ENCODE results near the gene TAB2.
"Not testable (repeated sequence)": the region's sequence is repeated elsewhere in the genome, so short reads cannot be mapped to it uniquely, and the experiment has no call there.

Gene TAB2

DNA sequence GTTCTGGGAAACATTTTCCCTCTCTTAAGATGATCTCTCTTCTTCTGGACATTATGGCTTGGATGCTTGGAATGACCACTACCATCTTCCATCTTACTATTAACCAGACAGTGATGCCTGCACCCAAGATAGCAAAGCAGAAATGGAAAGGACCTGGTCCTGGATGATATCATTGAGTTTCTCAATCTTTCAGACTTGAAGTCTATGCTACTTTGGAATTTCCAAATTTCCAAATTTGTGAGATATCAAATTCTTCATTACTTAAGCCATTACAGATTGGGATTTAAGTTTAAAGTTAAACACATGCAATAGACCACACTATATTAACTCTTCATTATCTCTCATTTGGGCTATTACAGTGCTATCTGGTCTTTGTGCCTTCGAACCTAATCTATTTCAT lies 3.7 kb upstream of the TAB2 start:
- no peak for DNase-seq

DNA sequence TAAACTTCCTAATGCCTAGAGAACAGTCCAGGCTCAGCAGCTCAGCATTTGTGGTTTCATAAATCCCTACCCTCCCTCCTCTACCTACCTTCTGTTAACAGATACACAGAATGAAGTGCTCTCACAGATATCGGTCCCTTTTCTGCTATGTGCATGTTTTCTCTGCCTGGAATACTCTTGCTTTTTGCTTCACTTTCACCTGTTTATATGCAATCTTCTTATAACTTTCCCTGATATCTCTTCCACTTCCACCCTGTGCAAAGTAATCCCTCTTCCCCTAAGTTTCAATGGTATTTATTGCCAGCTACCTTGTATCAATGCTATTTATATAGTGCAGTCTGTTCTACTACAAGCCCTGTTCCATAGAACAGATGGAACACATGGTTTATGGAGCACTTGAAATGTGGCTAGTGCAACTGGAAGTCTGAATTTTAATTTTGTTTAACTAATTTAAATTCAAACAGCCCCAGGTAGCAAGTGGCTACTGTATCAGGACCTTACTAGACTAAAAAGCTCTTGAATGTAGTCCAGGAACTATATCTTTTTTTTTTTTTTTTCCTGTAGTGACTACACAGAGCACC lies 3.1 kb upstream of the TAB2 start:
- no peak for DNase-seq

DNA sequence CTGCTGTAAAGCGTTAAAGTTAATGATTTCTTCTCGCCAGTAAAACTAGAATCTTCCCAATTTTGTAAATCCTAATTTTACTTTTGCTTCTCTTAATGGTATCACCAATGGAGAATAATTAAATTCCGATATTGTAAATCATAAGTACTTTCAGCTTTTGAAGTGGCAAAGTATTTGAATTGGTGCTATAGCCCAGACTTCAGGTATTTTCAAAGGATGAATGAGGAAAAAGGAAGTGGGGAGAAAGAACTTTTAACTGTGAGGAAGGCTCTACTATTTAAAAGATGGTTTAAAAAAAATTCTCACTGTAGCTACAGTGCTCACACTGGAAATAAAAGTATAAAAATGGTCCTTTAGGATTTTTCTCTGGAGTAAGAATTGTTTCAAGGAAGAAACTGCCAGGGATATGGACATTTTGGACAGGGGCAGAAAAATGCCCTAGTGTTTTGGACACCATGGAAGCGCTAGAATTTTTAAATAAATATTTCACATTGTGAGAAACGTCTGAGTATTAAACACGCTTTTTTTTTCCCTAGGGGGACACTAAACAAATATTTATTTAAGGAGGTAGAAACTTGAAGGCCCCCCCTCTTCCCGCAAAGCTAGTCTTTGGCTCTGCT lies 1.3 kb upstream of the TAB2 start:
- no peak for DNase-seq

DNA sequence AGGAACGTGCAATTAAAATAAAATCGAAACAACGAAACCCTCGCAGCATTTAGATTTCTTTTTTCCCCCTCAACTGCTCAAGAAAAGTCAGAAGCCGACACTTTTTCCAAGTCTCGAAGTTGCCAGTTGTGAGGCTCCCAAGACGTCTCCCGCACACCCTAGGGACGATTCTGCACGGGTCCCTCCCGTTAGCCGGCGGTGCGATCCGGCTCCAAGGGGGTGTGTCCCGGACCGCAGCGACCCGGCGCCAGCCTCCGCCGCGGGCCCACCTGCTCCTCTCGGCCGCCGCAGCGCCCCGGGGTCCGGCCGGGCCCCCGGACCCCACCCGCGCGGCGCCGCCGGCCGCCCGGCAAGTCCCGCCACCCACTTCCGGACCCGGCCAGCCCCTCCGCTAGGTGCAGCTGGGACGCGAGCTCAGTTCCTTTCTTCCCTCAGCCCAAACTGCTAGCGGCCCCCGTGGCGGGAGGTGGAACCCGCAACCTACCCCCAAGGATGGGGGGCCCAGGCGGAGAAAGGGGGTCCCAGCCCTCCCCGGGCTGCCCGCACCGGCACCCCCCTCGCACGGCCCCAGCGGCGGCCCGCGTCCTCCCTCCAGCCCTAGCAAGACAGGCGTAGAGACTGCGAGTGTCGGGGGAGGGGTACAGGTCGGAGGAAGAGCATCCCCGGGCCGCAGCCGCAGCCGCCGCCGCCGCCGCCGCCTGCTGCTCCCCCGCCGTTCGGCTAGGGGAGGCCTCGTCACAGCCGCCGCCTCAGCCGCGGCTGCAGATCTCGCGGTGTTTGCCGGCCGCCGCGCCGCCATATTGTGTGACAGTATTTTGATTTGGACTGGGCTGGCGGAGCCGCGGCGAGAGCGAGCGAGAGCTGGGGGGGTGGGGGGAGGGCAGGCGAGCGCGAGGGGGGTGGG lies 520 bp upstream of the TAB2 start:
- DNase-seq = peak; percentile 45

DNA sequence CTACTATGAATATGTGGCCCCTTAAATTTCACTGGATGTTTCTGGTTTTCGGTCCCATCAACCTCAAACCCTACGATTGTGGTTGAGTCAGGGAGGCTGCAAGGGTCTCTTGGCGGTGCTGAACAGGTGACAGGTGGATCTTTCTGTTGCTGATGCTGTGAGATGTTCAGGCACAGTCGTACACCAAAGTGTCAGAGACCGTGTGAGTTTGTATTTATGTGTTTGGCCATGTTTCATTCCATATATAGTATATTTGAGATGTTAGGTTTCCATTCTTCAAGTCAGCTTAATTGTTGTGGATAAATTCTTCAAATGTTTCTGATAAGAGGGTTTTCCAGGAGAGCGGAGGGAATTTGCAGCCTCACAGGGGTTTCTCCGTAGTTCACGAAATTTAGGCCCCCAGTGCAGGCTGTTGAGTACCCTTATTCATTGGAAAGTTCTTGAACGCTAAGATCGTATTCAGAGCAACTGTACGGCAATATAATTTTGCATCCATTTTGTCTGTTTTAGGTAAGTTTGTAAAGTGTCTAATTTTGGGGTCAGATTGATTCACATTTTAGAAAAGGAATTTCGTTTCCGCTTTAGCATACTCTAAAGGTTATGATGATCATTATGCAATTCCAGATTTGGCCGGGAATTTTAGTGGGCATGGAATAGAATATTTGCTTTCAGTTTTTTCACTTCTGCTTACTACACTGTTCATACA lies 1.2 kb downstream of the TAB2 start:
- no peak for DNase-seq

DNA sequence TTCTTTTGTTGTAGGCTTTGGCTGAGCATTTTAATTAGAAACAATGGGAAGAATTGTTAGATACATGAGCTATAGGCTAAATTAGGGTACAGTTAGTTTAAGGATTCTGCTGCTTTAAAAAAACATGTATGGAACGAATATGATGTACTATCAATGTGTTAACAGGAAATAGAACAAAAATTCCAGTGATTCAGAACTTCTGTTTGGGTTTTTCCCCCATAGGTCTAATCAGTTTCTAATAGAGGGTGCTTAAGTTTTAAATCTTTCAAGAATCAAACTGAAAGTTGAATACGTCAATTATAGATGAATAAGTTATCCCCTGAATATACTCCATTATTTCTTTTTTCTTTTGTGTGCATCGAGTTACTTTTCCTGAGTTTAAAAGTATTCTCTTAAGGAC lies 1.9 kb downstream of the TAB2 start:
- DNase-seq = no peak

DNA sequence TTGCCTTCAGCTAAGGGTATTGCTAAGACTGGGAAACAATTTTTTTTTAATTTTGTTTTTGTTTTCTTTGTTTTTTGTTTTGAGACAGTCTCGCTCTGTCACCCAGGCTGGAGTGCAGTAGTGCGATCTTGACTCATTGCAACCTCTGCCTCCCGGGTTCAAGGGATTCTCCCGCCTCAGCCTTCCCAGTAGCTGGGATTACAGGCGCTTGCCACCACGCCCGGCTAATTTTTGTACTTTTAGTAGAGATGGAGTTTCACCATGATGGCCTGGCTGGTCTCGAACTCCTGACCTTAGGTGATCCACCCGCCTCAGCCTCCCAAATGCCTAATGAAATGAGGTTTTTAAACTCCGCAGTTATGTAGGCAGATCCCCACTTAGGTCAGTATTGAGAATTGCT lies 2.5 kb downstream of the TAB2 start:
- not testable (repeated sequence) for DNase-seq

DNA sequence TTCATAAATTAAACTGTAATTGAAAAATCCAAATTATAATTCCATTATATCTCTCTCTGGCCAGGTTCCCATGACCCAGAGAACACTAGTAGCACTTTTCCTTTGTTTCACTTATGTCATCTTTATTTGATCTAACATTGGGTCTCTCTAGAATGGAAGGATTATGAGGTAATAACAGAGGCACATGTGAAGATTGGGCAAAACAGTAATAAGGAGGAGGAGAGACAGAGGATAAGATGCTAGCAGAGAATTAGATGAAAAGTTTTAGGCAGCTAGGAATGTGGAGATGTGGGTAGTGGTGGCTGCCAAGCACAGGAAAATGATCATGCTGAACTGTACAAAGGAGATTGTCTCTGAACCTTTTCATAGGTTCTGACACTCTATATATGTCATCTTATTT lies 3.3 kb downstream of the TAB2 start:
- DNase-seq = no peak

DNA sequence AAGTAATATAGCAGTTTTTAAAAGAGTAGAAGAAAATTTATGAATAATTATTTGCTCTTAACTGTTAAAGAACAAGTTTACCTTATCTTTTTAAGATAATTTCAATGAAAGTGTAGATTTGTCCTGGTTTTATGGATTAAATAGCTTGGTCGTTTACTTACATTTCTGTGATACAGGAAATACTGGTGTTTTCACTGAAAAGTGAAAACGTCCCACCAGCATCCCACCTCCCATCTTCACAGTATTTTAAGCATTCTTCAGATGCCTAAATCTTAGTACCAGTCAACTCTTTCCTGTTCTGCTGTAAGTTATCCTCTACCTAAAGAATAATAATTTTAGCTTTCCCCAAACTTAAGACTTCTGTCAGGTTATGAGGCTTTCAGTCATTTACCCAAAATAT lies 5.8 kb downstream of the TAB2 start:
- no peak for DNase-seq

DNA sequence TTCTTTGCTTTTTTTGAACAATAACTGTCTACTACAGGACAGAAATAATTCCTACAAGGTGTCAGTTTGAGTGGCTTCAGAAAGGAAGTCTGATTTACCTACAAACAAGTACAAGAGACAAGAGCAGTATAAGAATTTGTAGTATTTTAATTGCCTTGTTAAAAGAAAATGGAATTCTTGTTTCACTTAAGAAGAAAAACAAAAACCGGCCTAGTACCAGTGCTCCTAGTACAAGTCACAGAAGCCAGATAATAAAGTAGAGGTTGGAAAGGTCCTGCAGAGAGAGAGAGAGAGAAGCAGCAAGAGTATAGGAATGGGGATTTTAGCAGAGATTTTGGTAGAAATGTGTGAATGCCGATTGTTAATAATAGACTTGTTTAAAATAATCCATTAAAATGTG lies 6.4 kb downstream of the TAB2 start:
- no peak for DNase-seq

DNA sequence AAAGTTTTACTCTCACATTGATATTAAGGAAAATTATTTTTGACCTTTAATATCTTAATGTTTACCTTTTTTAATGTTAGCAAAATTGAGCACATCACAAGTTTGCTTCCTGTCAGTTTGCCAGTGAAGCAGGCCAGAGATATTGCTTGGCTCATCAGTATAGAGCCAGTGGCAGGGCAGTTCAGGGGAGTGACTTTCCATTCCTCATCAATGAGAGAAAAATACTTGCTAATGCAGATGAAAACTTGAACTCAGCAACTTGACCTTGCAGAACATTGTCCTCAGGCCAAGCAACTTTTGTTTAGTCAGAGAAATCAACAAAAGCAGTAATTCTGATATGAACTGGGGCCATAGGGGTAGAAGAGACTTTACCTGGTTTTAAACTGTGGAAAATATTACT lies 6.9 kb downstream of the TAB2 start:
- DNase-seq = no peak

DNA sequence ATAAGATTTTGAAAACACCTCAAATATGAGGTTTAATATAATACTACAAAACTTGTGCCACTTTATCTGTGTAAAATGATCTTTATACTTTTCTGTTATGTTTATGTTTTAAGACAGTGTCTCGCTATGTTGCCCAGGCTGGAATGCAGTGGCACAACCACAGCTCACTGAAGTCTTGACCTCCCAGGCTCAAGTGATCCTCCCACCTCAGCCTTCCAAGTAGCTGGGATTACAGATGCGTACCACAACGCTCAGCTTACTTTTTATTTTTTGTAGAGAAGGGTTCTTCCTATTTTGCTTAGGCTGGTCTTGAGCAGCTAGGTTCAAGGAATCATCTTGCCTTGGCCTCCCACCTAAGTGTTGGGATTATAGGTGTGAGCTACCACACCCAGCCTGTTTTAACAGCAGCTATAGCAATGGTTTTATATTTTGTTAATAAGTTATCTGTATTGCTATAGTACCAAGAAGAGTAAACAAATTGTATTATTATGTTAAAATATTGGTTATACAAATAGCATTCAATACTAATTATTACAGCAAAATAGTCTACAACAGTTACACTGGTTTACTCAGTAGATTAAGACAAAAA lies 8.2 kb downstream of the TAB2 start:
- DNase-seq = no peak

DNA sequence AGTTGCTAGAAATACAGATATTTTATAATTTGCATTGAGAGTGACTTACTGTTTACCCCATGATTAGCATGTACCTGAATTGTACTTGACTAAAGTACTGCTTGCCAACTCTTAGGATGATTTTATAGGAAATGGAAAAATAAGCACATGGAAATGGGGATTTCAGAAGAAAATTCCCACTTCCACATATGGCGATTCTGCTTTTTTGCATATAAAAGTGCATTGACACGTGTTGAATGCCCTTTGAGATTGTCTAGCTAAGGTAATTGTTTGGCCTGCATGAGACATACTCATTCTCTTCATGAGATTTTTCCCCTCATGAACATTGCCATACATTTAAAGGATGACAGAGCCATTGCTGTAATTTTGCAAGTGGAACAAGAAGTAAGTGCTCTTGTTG lies 10.1 kb downstream of the TAB2 start:
- no peak for DNase-seq

DNA sequence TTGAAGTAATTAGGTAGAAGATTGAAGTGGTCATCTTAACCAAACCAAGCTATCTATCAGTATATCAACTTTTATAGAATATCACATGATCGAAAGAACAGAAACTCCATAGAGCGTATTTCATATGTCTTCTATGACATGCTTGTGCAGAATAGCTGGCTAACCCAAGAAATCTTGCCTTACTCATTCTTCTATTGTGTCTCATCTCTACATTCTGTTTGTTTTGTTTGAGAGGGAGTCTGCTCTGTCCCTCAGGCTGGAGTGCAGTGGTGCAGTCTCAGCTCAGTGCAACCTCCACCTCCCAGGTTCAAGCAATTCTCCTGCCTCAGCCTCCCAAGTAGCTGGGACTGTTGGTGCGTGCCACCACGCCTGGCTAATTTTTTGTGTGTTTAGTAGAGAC lies 10.6 kb downstream of the TAB2 start:
- no peak for DNase-seq

DNA sequence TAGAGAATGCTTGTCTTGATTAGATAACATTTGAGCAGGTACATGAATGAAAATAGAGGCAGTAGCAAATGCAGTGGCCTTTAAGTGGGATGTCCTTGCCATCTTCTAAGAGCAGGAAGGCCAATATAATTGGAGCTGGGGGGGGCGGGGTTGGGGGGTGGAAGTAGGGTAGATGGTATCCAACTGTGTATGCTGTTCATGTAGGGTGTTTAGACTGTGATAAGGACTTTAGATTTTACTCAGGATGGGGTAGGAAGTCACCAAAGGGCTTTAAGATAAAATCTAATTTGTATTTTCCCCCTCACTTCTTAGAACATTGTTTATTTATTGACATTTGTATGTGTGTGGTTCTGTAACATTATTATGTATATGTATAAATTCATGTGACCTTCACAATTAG lies 12.0 kb downstream of the TAB2 start:
- no peak for DNase-seq

DNA sequence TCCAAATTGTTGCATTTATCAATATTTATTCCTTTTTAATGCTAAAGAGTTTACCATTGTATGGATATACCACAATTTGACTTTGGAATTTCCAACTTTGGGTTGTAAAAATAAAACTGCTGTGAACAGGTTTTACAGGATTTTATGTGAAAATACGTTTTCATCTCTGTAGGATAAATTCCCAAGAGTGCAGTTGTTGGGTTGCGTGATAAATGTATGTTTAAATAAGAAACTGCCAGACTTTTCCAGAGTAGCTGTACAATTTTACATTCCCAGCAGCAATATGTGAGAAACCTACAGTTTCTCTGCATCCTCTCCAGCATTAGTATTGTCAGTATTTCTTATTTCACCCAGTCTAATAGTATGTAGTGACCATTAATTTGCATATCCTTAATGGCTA lies 12.6 kb downstream of the TAB2 start:
- no peak for DNase-seq

DNA sequence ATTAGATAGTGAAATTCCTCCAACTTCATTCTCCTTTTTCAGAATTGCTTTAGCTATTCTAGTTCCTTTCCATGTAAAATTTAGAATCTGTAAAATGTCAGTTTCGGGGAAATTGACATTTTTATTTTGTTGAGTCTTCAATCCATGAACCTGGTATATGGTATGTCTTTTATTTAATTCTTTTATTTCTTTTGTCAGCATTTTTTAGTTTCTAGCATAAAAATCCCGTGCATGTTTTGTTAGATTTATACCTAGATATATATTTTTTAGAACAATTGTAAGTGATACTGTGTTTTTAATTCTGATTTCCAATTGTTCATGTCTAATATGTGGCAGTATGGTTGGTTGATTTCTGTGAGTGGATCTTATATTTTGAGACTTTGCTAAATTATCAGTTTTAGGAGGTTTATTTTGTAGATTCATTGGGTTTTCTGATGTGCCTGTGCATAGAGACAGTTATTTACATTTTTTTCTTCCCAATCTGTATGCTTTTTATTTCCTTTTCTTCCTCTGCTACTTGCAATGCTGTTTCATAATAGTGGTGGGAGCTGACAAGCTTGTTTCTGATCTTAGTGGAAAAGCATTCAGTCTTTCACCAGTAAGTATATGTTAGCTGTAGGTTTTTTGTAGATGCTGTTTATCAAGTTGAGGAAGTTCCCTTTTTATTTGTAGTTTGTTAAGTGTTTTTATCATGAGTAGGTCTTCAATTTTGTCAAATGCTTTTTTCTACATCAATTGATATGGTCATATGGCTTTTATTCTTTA lies 13.7 kb downstream of the TAB2 start:
- DNase-seq = no peak

DNA sequence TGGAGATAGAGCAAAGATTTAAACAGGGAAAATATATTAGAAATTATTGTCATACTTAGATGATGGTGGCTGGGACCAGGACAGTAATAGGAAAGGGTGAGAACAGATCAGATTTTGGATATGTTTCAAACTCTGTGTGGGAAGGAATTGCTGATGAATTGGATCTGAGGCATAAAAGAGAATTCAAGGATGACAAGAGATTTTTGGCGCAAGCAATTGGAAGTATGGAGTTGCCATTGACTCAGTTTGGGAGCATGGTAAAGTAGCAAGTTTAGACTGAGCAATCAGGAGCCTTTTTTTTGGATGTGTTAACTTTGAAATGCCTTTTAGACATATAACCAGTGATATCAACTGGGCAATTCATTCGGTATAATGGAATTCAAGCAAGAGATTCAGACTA lies 14.4 kb downstream of the TAB2 start:
- DNase-seq = no peak

DNA sequence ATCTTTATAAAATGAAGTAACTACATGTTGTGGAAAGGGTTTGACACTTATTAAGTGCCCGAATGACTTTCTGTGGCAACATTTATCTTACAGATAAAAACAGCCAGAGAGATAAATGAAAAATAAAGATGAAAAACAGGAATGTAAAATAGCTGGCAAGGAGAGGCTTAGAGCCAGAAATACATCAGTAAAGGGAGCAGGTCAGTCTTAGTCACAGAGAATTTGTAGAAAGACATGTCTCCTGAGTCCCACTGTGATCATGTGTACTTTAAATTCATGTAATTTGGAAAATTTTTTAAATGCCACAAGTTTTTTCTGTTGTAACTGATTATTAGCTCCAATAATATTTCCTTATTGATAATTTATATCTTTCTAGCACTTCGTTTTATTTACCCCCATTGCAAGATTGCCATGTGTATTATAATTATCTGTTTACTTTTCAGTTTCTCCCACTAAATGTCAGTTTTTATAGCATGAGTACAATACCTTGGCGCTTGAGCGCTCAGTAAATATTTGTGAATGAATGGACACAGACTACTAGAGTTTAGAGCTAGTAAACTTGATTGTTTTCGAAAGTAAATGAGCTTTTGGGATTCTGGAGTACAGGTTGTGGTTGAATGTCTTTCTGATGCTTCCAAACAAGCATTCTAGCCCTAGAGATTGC lies 15.2 kb downstream of the TAB2 start:
- DNase-seq = no peak

DNA sequence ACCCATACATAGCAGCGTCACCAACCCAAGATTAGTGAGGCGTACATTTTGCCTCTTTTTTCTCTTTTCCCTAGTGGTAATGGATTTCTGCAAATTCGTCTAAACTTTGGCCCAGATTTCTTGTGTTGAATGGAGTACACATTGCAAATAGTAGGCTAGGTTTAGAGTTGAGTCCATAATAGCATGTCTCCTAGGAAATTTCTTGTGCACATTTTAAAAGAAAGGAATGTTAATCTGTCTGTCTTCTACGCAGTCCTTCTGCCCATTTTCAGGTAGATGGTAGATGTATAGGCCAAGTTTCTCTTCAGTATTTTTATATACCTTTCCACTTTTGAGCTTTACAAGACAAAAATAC lies 15.7 kb downstream of the TAB2 start:
- no peak for DNase-seq

DNA sequence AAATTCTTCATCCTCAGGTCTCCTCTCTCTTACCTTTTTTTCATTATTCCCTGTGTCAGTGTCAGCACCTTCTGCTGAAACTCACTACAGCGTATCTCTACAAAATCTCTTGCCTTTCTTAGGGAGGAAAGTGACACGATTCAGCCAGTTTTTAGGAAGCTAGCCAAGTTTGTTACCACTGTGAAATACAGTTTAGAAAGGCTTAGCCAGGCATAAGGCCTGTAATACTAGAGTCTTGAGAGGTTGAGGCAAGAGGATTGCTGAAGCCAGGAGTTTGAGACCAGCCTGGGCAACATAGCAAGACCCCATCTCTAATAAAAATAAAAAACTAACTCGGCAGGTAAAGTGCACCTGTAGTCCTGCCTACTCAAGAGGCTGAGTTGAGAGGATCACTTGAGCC lies 16.7 kb downstream of the TAB2 start:
- DNase-seq = no peak

DNA sequence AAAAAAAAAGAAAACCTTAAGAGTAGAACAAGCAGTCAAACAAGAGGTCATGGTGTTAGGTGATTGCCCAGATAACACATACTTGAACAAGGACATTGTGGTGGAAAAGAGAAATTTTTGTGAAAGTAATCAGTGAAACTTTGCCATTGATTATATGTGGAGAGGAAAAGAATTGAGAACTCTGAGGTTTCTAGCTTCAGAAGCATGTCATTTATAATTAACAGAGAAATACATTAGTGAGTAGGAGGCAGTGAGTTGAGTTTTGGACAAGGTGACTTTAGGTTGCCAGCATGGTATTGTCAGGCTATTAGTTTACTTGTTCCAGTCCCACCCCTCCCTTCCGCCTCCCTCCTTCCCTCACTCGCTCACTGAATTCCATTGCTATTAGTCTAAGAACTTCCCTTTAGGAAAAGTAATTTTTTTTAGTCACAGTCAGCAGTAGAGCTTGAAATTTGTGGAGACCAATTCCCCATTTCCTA lies 17.2 kb downstream of the TAB2 start:
- no peak for DNase-seq
